GM04504 (cell line): ENCODE data around the gene FBXL22.
"Not testable (repeated sequence)": the region's sequence is repeated elsewhere in the genome, so short reads cannot be mapped to it uniquely, and the experiment has no call there.

Experiments
- DNase-seq: peaks from one replicate; pipeline ENCODE4 v3.0.0-alpha.2; 2012; ENCODE audit warnings: low read depth

FBXL22 gene

DNA sequence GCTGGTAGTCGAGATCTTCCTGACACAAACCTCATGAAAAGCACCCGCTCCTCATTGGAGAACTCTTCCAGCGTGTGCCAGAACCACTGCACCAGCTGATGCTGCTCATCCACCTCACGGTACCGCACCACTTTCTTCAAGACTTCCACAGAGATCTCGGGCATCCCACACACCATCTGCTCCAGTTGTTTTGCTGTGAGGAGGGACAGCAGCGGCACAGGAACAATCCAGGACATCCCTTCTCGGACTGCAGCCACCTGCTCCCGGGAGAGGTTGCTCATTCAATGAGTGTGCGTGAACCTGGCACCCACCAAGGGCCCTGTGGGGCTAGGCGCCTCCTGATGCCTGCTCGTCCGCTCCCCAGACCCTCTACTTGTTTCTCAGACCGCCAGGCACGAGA is 15.1 kb downstream of the FBXL22 start:
- no peak for DNase-seq

DNA sequence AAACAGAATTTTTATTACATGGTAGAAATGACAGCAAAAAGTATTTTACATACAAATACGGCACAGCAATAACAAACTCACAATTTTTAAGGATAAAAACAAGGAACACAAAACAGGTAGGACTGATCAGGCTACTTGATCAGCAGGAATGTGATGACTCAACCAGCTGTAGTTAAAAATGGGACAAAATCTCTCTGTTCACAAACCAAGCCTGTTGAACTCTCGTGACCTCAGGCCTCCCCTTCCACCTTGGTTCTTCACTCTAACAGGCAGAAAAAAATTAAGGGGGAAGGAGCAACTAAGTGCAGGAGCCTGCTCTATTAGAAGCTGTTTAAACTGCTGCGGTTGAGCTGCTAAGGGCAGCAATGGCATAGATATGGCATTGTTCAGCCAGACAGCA is 18.7 kb downstream of the FBXL22 start:
- no peak for DNase-seq

DNA sequence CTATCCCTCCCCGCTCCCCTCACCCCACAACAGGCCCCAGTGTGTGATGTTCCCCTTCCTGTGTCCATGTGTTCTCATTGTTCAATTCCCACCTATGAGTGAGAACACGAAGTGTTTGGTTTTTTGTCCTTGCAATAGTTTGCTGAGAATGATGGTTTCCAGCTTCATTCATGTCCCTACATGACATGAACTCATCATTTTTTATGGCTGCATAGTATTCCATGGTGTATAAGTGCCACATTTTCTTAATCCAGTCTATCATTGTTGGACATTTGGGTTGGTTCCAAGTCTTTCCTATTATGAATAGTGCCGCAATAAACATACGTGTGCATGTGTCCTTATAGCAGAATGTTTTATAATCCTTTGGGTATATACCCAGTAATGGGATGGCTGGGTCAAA is 20.0 kb downstream of the FBXL22 start:
- not testable (repeated sequence) for DNase-seq

DNA sequence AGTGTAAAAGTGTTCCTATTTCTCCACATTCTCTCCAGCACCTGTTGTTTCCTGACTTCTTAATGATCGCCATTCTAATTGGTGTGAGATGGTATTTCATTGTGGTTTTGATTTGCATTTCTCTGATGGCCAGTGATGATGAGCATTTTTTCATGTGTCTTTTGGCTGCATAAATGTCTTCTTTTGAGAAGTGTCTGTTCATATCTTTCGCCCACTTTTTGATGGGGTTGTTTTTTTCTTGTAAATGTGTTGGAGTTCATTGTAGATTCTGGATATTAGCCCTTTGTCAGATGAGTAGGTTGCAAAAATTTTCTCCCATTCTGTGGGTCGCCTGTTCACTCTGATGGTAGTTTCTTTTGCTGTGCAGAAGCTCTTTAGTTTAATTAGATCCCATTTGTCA is 20.4 kb downstream of the FBXL22 start:
- DNase-seq, result not testable (repeated sequence)

DNA sequence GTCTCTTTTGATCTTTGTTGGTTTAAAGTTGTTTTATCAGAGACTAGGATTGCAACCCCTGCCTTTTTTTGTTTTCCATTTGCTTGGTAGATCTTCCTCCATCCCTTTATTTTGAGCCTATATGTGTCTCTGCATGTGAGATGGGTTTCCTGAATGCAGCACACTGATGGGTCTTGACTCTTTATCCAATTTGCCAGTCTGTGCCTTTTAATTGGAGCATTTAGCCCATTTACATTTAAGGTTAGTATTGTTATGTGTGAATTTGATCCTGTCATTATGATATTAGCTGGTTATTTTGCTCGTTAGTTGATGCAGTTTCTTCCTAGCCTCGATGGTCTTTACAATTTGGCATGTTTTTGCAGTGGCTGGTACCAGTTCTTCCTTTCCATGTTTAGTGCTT is 23.6 kb downstream of the FBXL22 start:
- DNase-seq, result not testable (repeated sequence)

DNA sequence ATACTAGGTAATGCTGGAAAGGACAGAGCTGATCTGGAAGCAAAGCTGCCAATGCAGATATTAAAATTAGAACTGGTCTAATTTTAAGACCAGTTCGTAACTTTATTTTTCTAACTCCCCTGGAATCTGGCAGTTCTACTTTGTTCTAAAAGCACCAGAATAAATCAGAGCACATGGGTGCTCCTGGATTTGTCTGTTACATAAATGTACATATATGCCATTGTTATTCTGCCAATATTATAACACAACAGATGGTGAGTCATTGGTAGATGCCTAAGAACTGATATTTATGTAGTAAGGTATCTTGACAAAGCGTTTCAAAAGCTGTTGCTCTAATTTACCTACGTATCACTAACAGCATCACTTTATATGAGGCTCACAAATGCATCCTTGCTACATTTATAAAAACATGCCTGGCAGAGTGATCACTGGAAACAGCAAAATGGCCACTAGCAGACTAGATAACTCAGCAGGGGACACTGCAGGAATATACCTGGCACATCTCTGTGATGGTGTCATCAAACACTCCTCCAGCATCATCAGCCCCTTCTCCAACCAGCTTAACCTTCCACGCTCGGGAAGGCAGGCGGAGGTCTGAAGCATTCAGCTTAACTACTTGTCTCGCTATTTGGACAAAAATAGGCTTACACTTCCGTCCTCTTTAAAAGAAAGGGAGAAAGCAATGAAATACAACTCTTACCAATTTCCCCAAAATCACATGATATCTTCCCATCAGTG is 26.2 kb downstream of the FBXL22 start:
- no peak for DNase-seq

DNA sequence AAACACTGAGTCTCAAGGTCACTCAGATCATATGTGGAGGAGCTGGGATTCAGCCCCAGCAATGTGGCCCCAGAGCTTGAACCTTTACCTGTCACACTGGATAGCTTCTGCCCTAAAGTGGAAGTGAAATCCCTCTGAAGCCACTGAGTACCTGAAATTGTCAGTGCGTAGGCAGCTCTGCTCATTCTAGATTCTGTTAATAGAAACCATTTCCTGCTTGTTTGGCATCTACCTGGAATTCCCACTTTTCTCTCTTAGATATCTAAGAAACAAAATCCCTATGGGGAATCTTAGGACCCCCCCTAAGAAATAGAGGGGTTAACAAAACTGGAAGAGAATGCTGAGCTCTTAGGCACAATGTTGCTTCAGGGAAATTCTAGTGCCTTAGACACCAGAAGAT is 29.8 kb downstream of the FBXL22 start:
- DNase-seq, result no peak

DNA sequence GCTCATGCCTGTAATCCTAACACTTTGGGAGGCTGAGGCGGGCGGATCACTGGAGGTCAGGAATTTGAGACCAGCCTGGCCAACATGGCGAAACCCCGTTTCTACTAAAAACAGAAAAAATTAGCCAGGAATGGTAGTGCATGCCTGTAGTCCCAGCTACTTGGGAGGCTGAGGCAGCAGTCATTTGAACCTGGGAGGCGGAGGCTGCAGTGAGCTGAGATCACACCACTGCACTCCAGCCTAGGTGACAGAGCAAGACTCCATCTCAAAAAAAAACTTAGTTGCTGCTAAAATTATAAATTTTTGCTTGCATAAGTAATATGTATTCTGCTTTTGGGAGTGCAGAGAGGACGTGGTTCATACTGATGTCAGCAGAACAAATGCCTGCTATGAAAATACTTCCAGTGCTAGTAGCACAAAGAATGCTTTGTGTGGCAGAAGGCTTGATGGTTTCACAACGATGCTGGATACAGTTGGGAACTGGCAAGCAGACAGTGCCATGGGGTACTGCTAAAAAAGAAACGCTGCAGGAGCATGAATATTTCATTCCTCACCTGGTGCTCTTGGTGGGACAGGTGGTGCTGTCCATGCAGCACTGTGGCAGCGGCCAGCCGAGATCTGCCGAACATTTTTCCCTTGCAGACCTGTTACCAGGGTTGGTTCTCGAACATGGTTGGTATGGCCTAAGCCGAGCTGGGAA is 31.1 kb downstream of the FBXL22 start:
- no peak for DNase-seq

DNA sequence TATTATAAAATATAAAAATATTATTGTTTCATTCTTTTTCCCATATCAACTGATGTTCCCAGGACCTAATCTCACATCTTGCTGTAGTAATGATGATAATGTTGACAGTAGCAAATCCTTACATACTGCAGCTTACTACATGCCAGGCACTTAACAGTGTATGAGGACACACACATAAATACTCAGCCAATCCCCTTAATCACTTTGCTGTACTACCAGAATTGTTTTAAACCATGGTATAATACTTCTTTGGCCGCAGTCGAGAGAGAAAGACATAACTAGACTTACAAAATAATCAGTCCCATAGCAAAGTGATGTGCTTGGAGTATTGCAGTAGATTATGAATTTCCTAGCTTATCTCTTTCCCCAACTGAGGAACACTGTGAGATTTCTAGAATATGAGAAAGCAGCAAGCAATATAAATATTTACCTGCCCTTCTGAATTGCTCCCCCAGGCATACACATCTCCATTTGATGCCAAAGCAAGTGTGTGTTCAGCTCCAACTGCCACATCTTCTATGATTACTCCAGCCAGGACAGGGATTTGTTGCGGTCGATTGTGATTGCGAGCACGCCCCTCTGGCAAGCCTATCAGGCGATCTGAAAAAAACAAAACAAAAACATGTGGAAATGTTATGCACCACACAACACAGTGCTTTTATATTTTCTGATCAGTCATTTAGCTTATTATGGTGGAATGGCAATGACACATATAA is 33.0 kb downstream of the FBXL22 start:
- no peak for DNase-seq

DNA sequence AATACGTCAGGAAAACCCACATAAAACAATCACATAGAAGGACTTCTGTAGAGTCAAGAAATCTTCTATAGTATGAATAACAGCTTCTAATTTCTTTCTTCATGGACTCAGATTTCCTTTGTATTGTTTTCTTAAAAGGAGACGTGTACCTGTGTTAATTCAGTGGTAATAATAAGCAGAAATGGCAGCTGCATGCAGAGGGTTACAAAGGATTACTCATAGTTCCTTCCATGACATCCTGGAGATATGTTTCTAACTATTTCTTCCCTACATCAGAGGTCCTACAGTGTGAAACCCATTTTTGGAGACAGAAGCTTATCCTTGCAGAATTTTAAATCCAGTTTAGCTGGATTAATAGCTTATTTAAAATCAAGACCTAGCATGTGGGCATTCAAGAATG is 36.1 kb downstream of the FBXL22 start:
- DNase-seq, result no peak

DNA sequence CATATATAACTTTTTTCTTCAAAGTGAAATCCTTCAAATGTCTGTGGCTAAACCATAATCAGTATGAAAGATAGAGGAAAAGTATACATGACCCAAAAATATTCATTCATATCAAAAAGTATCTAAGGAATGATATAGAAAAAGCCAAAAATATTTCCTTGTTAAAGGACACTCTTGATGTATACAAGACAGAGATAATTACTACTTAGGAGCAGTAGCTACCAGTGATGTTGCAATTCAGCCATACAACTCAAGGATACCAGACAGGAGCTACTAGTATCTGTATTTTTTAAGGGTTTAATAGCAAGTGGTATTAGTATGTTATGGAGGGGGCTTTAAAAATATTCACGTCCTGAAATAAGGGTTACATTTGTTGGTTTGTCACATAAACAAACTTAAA is 37.0 kb downstream of the FBXL22 start:
- no peak for DNase-seq

DNA sequence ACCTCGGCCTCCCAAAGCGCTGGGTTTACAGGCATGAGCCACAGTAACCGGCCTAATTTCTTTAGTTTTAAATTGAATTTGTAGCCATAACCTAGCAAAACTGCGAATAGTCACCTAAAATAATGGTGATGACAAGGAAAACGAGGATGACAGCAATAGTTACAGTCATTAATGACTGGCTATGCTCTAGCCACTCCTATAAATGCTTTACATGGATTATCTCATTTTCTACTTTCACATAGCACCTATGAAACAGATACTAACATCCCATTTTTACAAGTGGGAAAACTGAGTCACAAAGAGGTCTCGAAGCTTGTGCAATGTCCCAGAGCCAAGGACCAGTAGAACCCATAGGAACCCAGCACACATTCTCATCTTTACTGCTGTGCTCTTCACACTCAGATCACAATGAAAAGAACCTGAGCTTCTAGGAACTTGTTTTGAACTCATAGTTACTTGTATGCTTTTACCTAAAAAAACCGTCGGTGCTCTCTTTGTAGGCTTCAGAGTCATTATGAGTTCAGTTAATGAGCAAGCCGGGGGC is 39.4 kb downstream of the FBXL22 start:
- no peak for DNase-seq

DNA sequence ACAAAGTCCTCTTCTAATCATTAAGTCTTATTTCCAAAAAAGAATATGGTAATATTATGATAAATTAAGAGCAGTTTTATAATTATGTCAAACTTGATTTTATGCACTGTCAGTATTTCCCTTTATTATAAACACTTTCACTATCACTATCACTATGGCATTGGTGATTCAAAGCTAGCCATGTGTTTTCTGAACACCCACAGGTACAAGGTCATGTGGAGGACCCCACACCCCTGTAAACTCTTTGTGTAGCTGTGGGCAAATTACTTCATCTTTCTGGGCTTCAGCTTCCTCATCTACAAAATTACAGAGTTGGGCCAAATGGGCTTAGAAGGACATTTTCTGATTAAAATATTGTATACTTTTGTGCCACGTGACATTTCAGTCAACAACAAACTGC is 41.7 kb downstream of the FBXL22 start:
- DNase-seq, result no peak

DNA sequence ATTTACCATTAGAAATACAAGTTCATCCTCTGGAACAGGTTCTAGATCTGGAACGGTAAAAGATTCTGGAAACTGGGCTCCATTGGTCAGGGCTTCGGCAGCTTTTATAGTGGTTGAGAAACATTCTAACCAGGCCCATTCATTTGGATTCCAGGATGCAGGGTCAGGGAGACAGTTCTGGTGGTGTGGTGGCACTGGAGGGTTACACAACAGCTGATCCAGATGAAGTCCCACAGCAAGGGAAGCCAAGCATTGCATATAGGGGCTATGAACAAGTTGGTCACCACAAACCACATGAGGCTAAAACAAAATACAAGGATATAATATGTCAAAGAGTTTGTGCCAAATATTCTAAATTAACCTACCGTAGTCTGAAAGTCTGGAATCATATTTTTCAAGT is 43.0 kb downstream of the FBXL22 start:
- DNase-seq, result no peak
